HG03139 (cell line): ENCODE measurements around the gene MAN2B1.
"Not testable (repeated sequence)": the region's sequence is repeated elsewhere in the genome, so short reads cannot be mapped to it uniquely, and the experiment has no call there.

Experiments
- ATAC-seq: cut with Tn5 transposase; IDR thresholded peaks from one replicate; pipeline ENCODE4 v1.9.1; 2021; ENCODE audit not compliant: unreplicated experiment

Gene MAN2B1

GRCh38 chr19:12666265-12667048, at the start of gene MAN2B1, which contains the start of gene WDR83:
Gene MAN2B1 (minus strand): TSS chr19:12666742. CDS start chr19:12666701, 41 bp downstream.
Gene WDR83 (plus strand): TSS chr19:12666807. CDS start chr19:12669791, 2,984 bp downstream.
- no peak for ATAC-seq

GRCh38 chr19:12715929-12716328, 49.4 kb upstream of the MAN2B1 start:
- no peak for ATAC-seq

- no peak for ATAC-seq
Observed at GRCh38 chr19:12715102-12715501, 48.6 kb upstream of the MAN2B1 start.

GRCh38 chr19:12713304-12713703, 46.8 kb upstream of the MAN2B1 start:
- not testable (repeated sequence) for ATAC-seq

GRCh38 chr19:12712077-12712476, 45.5 kb upstream of the MAN2B1 start:
- ATAC-seq = not testable (repeated sequence)

- ATAC-seq = no peak
Observed at GRCh38 chr19:12711187-12711586, 44.6 kb upstream of the MAN2B1 start.

GRCh38 chr19:12708641-12709040, 42.1 kb upstream of the MAN2B1 start:
- ATAC-seq = no peak

GRCh38 chr19:12706332-12706718, 39.8 kb upstream of the MAN2B1 start:
- no peak for ATAC-seq

- no peak for ATAC-seq
Observed at GRCh38 chr19:12705654-12706331, 39.3 kb upstream of the MAN2B1 start.

GRCh38 chr19:12705169-12705568, 38.6 kb upstream of the MAN2B1 start:
- no peak for ATAC-seq

- ATAC-seq = no peak
Observed at GRCh38 chr19:12703046-12703445, 36.5 kb upstream of the MAN2B1 start.

GRCh38 chr19:12701596-12702282, 35.2 kb upstream of the MAN2B1 start:
- no peak for ATAC-seq

GRCh38 chr19:12698138-12698537, 31.6 kb upstream of the MAN2B1 start:
- ATAC-seq = no peak

- not testable (repeated sequence) for ATAC-seq
Observed at GRCh38 chr19:12697425-12697824, 30.9 kb upstream of the MAN2B1 start.

- ATAC-seq = peak; percentile 62
Observed at GRCh38 chr19:12696366-12697335, 30.1 kb upstream of the MAN2B1 start, which contains the start of gene FBXW9. Gene FBXW9 (minus strand): TSS chr19:12696631. CDS start chr19:12696581, 50 bp downstream.

- no peak for ATAC-seq
Observed at GRCh38 chr19:12695997-12696365, 29.4 kb upstream of the MAN2B1 start.

- no peak for ATAC-seq
Observed at GRCh38 chr19:12695514-12695913, 29.0 kb upstream of the MAN2B1 start.

GRCh38 chr19:12695096-12695495, 28.6 kb upstream of the MAN2B1 start:
- ATAC-seq = no peak

GRCh38 chr19:12694641-12695040, 28.1 kb upstream of the MAN2B1 start:
- ATAC-seq = no peak

GRCh38 chr19:12692960-12693359, 26.4 kb upstream of the MAN2B1 start:
- ATAC-seq = no peak
